OCI-LY7 (cell line): ENCODE measurements around the gene PDZRN3. TPM values are rescaled to one million over a fixed set of nuclear protein-coding genes. Genes with fewer than 3 reads are reported as not detected.

Experiments used
- BruUV-seq: library from RNA; stranded (reverse); fragments of 400-500 nt; replicated peaks from 2 replicates; lab custom pipeline; 2021; lab: Mats Ljungman, UMichigan
- CTCF ChIA-PET: fragments of 300-600 bp; sonication (Branson Sonifier 250); formaldehyde crosslinking; loops from one replicate; lab custom pipeline; 2022; ENCODE audit warnings: antibody characterized with exemption; ENCODE audit not compliant: unreplicated experiment; lab: Charles Lee
- POLR2A ChIA-PET: fragments of 300-600 bp; sonication (Branson Sonifier 250); formaldehyde crosslinking; loops from one replicate; lab custom pipeline; 2022; ENCODE audit warnings: antibody characterized with exemption; lab: Charles Lee
- DNase-seq: peaks from one replicate; pipeline ENCODE4 v3.0.0-alpha.2; 2015; ENCODE audit warnings: low spot score
- H2AFZ ChIP-seq: fragments of 200-600 bp; sonication (generic), shearing (Covaris generic); 2 replicates; pipeline ENCODE4 v1.6.1; 2014; ENCODE audit warnings: mild to moderate bottlenecking, antibody characterized with exemption, low read length, moderate library complexity
- H3K27ac ChIP-seq: fragments of 200-600 bp; sonication (generic); 2 replicates; pipeline ENCODE4 v1.5.1; 2014; ENCODE audit warnings: mixed run types, low read depth, mild to moderate bottlenecking, moderate library complexity, low read length, inconsistent platforms; ENCODE audit not compliant: poor library complexity, severe bottlenecking
- H3K36me3 ChIP-seq: fragments of 200-600 bp; sonication (generic); 2 replicates; pipeline ENCODE4 v1.6.1; 2014; ENCODE audit warnings: mild to moderate bottlenecking, antibody characterized with exemption, low read length, moderate library complexity, mixed read lengths; ENCODE audit not compliant: insufficient read depth
- H3K4me1 ChIP-seq: fragments of 200-600 bp; sonication (generic); 2 replicates; pipeline ENCODE4 v1.5.1; 2014; ENCODE audit warnings: mild to moderate bottlenecking, low read length; ENCODE audit not compliant: insufficient read depth, poor library complexity, severe bottlenecking
- H3K4me2 ChIP-seq: fragments of 200-600 bp; sonication (generic); 2 replicates; pipeline ENCODE4 v1.6.1; 2014; ENCODE audit warnings: mild to moderate bottlenecking, low read length
- H3K4me3 ChIP-seq: fragments of 200-600 bp; sonication (generic); 2 replicates; pipeline ENCODE4 v1.5.1; 2014; ENCODE audit warnings: mild to moderate bottlenecking, low read depth, low read length; ENCODE audit not compliant: poor library complexity, severe bottlenecking
- H3K79me2 ChIP-seq: fragments of 200-600 bp; sonication (generic); 2 replicates; pipeline ENCODE4 v1.6.1; 2016; ENCODE audit warnings: low read depth, mild to moderate bottlenecking, low read length, moderate library complexity, mixed read lengths; ENCODE audit not compliant: insufficient read depth
- H3K9me2 ChIP-seq: fragments of 200-600 bp; sonication (generic); 2 replicates; pipeline ENCODE4 v1.6.1; 2016; ENCODE audit warnings: mild to moderate bottlenecking, low read length, mixed read lengths; ENCODE audit not compliant: insufficient read depth
- H3K9me3 ChIP-seq: fragments of 200-600 bp; sonication (generic); 2 replicates; pipeline ENCODE4 v1.6.1; 2014; ENCODE audit warnings: mild to moderate bottlenecking, mixed run types, low read length, mixed read lengths
- H4K20me1 ChIP-seq: fragments of 200-600 bp; sonication (generic); 2 replicates; pipeline ENCODE4 v1.6.1; 2014; ENCODE audit warnings: mild to moderate bottlenecking, antibody characterized with exemption, low read length, moderate library complexity, mixed read lengths; ENCODE audit not compliant: insufficient read depth
- CTCF ChIP-seq: fragments of 200-600 bp; sonication (generic); conservative IDR thresholded peaks from 2 replicates; pipeline ENCODE4 v1.5.1; 2014; ENCODE audit warnings: mild to moderate bottlenecking, antibody characterized with exemption, low read length, moderate library complexity, mixed read lengths
- EZH2phosphoT487 ChIP-seq: fragments of 200-600 bp; sonication (generic); IDR thresholded peaks from 2 replicates; pipeline ENCODE4 v1.6.1; 2018; ENCODE audit warnings: low read depth, borderline replicate concordance, mild to moderate bottlenecking, mixed run types, antibody characterized with exemption, low read length, moderate library complexity, mixed read lengths
- intact Hi-C: fragments of 100-400 bp; cut with micrococcal nuclease; formaldehyde crosslinking; loops from one replicate; pipeline ENCODE4 v1.10.0; 2022; ENCODE audit not compliant: unreplicated experiment
- total RNA-seq, 2 experiments: library from RNA; depleted of rRNA in 1 of 2; stranded (reverse); fragments of >200 nt in 1 of 2; shearing (Covaris generic) in 1 of 2; gene quantifications; 2 replicates each; pipeline ENCODE4 v1.2.3, GENCODE V29; 2014 to 2022

The PDZRN3 gene
- total RNA-seq, 2 experiments from 2014 or later: 0.95 TPM; not detected in 1

DNA sequence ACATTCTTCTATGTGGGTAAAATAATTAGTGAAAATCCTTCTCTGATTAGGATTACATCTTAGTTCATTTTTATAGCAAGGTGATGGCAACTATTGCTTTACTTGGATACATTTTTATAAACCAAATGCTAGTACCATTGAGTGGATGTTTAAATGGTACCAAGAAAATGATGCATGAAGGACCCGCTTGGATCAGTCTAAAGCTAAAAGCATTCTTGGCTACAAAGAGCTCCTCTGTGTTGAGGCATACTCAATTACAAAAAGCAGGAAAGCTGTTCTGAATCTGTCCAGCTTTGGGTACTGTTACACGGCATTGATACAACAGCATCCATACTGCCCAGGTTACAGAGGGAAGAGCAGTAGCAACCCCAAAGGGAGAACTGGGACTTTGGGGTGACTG, 217.2 kb downstream of the PDZRN3 start:
- Histone ChIP-seq H2AFZ (no peak overlapping the region), H3K4me3 (no peak overlapping the region), H3K27ac (no peak overlapping the region), H3K79me2 (no peaks in the 10 kb centered on the region), H3K4me2 (no peak overlapping the region), H3K9me3 (no peaks in the 10 kb centered on the region), H3K36me3 (no peaks in the 10 kb centered on the region), H3K4me1 (no peaks in the 10 kb centered on the region), H4K20me1 (no peaks in the 10 kb centered on the region), H3K9me2 (no peaks in the 10 kb centered on the region)
- no TSS peak for BruUV-seq
- ChIA-PET POLR2A (interaction anchor here (1.5 kb wide), 1 partner anchor 77 kb away, joined by 3 read pairs; no protein-coding TSS in a partner anchor), CTCF (no interaction called here)
- TF ChIP-seq EZH2phosphoT487 (no peak), CTCF (no peak)
- no peak for DNase-seq
- intact Hi-C loops: no loop called here

DNA sequence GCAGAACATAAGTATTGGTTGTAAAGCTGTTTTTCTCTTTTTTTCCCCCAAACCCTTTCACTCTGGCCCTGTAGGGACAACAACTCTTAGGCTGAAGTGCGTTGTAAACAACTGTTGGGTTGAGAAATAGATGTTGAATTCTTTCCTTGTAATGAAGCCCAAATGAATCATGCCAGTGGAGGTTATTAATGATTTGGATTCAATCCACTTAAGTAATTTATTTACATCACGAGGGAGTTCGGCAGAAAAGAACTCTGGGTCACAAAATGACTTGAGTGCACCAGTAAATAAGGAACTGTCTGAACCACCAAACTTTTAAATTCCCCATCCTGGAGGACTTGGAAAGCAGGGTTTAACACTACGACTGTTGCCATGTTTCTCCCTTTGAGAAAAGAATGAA, 218.9 kb downstream of the PDZRN3 start:
- Histone ChIP-seq H4K20me1 (no peaks in the 10 kb centered on the region), H3K79me2 (no peaks in the 10 kb centered on the region), H3K4me3 (no peak overlapping the region), H2AFZ (no peak overlapping the region), H3K4me2 (no peak overlapping the region), H3K9me3 (no peaks in the 10 kb centered on the region), H3K36me3 (no peaks in the 10 kb centered on the region), H3K4me1 (no peaks in the 10 kb centered on the region), H3K9me2 (no peaks in the 10 kb centered on the region), H3K27ac (no peak overlapping the region)
- no peak for TF ChIP-seq CTCF
- TF ChIP-seq EZH2phosphoT487: no peak
- ChIA-PET POLR2A (no interaction called here), CTCF (no interaction called here)
- DNase-seq: no peak
- intact Hi-C loops: no loop called here
- no TSS peak for BruUV-seq

DNA sequence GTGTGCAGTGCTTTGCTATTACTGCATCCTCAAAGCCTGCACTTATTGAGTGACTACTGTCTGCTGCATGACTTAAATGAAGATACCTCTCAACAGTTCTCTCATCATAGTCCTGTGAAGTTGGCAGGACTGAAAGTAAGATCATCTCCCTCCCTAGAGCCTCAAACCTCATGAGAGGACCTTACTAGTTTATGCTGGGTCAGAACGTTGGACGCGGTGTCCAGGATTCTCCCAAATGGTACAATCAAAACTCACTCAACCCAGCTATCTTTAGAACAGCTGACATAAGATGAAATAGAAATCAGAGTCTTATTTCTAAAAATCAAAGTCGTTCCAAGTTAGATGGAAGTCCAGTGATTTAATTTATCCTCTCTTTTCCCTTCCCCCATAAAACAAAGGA, 219.7 kb downstream of the PDZRN3 start:
- DNase-seq: no peak
- Histone ChIP-seq H3K27ac (no peak overlapping the region), H3K9me3 (no peaks in the 10 kb centered on the region), H3K4me1 (no peaks in the 10 kb centered on the region), H3K79me2 (no peaks in the 10 kb centered on the region), H3K36me3 (no peaks in the 10 kb centered on the region), H3K4me3 (no peak overlapping the region), H2AFZ (no peak overlapping the region), H4K20me1 (no peaks in the 10 kb centered on the region), H3K9me2 (no peaks in the 10 kb centered on the region), H3K4me2 (no peak overlapping the region)
- TF ChIP-seq EZH2phosphoT487 (no peak), CTCF (no peak)
- BruUV-seq: no TSS peak
- POLR2A ChIA-PET: no interaction called here
- CTCF ChIA-PET: no interaction called here
- intact Hi-C loops: no loop called here
